K562 (cell line): ENCODE results near the gene ZKSCAN4. TPM values are rescaled to one million over a fixed set of nuclear protein-coding genes. Genes with fewer than 3 reads are reported as not detected.

Source experiments
- BRCA1 ChIP-seq, 2 experiments: fragments of 450-650 bp in 1 of 2; sonication (generic) in 1 of 2; formaldehyde crosslinking in 1 of 2; IDR thresholded peaks; 2 replicates each; pipeline versions ENCODE4 v1.5.0 to v1.6.1; 2017 to 2020; ENCODE audit warnings: mild to moderate bottlenecking in 1 of 2, missing genetic modification reagents in 1 of 2
- ELK1 ChIP-seq: sonication (generic); formaldehyde crosslinking; IDR thresholded peaks from 2 replicates; pipeline ENCODE4 v1.8.1; 2022; ENCODE audit warnings: missing genetic modification reagents
- EWSR1 ChIP-seq: fragments of 450-650 bp; IDR thresholded peaks from 2 replicates; pipeline ENCODE4 v1.6.1; 2018; ENCODE audit warnings: borderline replicate concordance, mild to moderate bottlenecking, low read depth, moderate library complexity; ENCODE audit not compliant: partially characterized antibody
- FOXA3 ChIP-seq, 2 experiments: fragments of 450-650 bp in 1 of 2; sonication (generic) in 1 of 2; formaldehyde crosslinking; IDR thresholded peaks in 1 of 2; conservative IDR thresholded peaks in 1 of 2; 2 replicates each; pipeline versions ENCODE4 v1.4.0 to v1.8.0; 2020 to 2022; ENCODE audit warnings: mild to moderate bottlenecking in 2 of 2, missing genetic modification reagents in 1 of 2
- FOXK1 ChIP-seq: sonication (generic); formaldehyde crosslinking; IDR thresholded peaks from 2 replicates; pipeline ENCODE4 v1.8.0; 2022; ENCODE audit warnings: missing genetic modification reagents, mild to moderate bottlenecking, borderline replicate concordance
- ILF3 ChIP-seq: fragments of 450-650 bp; IDR thresholded peaks from 2 replicates; pipeline ENCODE4 v1.6.1; 2018; ENCODE audit warnings: antibody characterized with exemption, mild to moderate bottlenecking, moderate library complexity, borderline replicate concordance
- JUND ChIP-seq, 2 experiments: IDR thresholded peaks; 2 replicates in 1 of 2; 3 replicates in 1 of 2; pipeline ENCODE4 v1.6.1; 2011; ENCODE audit warnings: borderline replicate concordance in 2 of 2, low read depth in 2 of 2, low read length in 2 of 2, improper control_type of control experiment in 1 of 2, missing biosample characterization in 1 of 2, missing genetic modification characterization in 1 of 2, missing genetic modification reagents in 1 of 2
- NCOA2 ChIP-seq, 2 experiments: fragments of 450-650 bp; IDR thresholded peaks; 2 replicates each; pipeline ENCODE4 v1.6.1; 2018; ENCODE audit warnings: mild to moderate bottlenecking in 2 of 2, moderate library complexity in 1 of 2; ENCODE audit not compliant: partially characterized antibody in 2 of 2
- PATZ1 ChIP-seq: fragments of 250-450 bp; sonication (Bioruptor Pico); IDR thresholded peaks from 2 replicates; pipeline ENCODE4 v1.5.0; 2020; ENCODE audit warnings: mild to moderate bottlenecking, borderline replicate concordance
- PTBP1 ChIP-seq: fragments of 200-400 bp; formaldehyde crosslinking; IDR thresholded peaks from 2 replicates; pipeline ENCODE4 v1.6.1; 2017; ENCODE audit warnings: low read depth, low read length
- RERE ChIP-seq: sonication (generic); formaldehyde crosslinking; IDR thresholded peaks from 2 replicates; pipeline ENCODE4 v1.8.0; 2023; ENCODE audit warnings: missing genetic modification reagents, mild to moderate bottlenecking, borderline replicate concordance
- ZC3H4 ChIP-seq: sonication (generic); formaldehyde crosslinking; IDR thresholded peaks from 2 replicates; pipeline ENCODE4 v1.9.0; 2021; ENCODE audit warnings: missing genetic modification reagents, borderline replicate concordance
- ZNF655 ChIP-seq: fragments of 250-450 bp; sonication (Bioruptor Pico); IDR thresholded peaks from 2 replicates; pipeline ENCODE4 v1.5.0; 2021
- polyA plus RNA-seq, 8 experiments: library from polyadenylated mRNA; depleted of rRNA in 4 of 8; stranded (reverse) in 5 of 8; unstranded in 3 of 8; fragments of >200 nt; fragmentation: Nextera tagmentation in 2 of 8; fragmentation: Illumina TruSeq in 1 of 8; extraction: Ambion mirVana in 2 of 8; extraction: Trizol in 1 of 8; gene quantifications; 2 replicates each; pipeline versions ENCODE4 v1.2.1 to v1.2.3, GENCODE V29; 2011 to 2014; ENCODE audit warnings: inconsistent platforms in 1 of 8, missing spikeins in 1 of 8
- total RNA-seq, 7 experiments: library from RNA; depleted of rRNA in 6 of 7; stranded (reverse); fragments of >200 nt in 6 of 7; fragmentation: Illumina TruSeq in 2 of 7; extraction: Trizol in 2 of 7; gene quantifications; 2 replicates each; pipeline versions ENCODE4 v1.2.1 to v1.2.3, GENCODE V29; 2011 to 2021; ENCODE audit warnings: low replicate concordance in 1 of 7

The ZKSCAN4 gene
- total and polyA plus RNA-seq, 9 of the 15 experiments (the other 6 are each of a cell fraction or from before 2014, with no cell fraction given) = 1.2 to 5.3 (median 4.7) TPM

- TF ChIP-seq ZNF655 (CRISPR knock-in tag) (no peak), ELK1 (no peak), ILF3 (no peak; the same call in 1 of the 2 replicates), FOXK1 (CRISPR knock-in tag) (peak; percentile 90; the same call in 1 of the 2 replicates), FOXA3 (CRISPR knock-in tag; conservative IDR thresholded peaks at IDR 0.05 in 1 of 2, IDR thresholded peaks at IDR 0.05 in 1 of 2) (peak; percentile 82 to 87), RERE (0 out of 2 replicates have a peak, but pooled peaks have one; percentile 48), BRCA1 (IDR thresholded peaks at IDR 0.05) (no peak), BRCA1 (CRISPR knock-in tag; IDR thresholded peaks at IDR 0.05) (no peak), PATZ1 (CRISPR knock-in tag) (no peak), ZC3H4 (CRISPR knock-in tag) (no peak), EWSR1 (no peak), PTBP1 (no peak), NCOA2 (IDR thresholded peaks at IDR 0.05; ENCODE audit: partially characterized antibody in 2 of 2) (peak in 1 of 2 experiments; percentile 83), JUND (IDR thresholded peaks at IDR 0.05; ENCODE audit: borderline replicate concordance, low read depth, low read length) (peak; percentile 78), JUND (tag; IDR thresholded peaks at IDR 0.05; ENCODE audit: borderline replicate concordance, low read depth, low read length) (peak; percentile 90; the same call in 2 of the 3 replicates)
These were observed 39.4 kb downstream of the ZKSCAN4 start (continued) for GRCh38 chr6:28212510-28213212.
